GM18907 (cell line): ENCODE measurements around the gene ZC3H4.

Source experiments
- ATAC-seq: cut with Tn5 transposase; IDR thresholded peaks from one replicate; pipeline ENCODE4 v1.9.1; 2021; ENCODE audit warnings: mild to moderate bottlenecking, moderate library complexity; ENCODE audit not compliant: unreplicated experiment

The ZC3H4 gene

GRCh38 chr19:47023448-47023794 lies 90.2 kb downstream of the ZC3H4 start:
- ATAC-seq = no peak

- ATAC-seq = no peak
These were observed 90.8 kb downstream of the ZC3H4 start for GRCh38 chr19:47022541-47023447.

- ATAC-seq = no peak
These were observed 91.4 kb downstream of the ZC3H4 start for GRCh38 chr19:47022140-47022536.

GRCh38 chr19:47021536-47022139 lies 91.9 kb downstream of the ZC3H4 start:
- ATAC-seq = no peak

GRCh38 chr19:47020992-47021496 lies 92.5 kb downstream of the ZC3H4 start:
- ATAC-seq = no peak

- ATAC-seq = no peak
These were observed 93.3 kb downstream of the ZC3H4 start for GRCh38 chr19:47020132-47020805.

- no peak for ATAC-seq
These were observed 94.0 kb downstream of the ZC3H4 start, which contains the start of gene NPAS1 for GRCh38 chr19:47019431-47020041. Gene NPAS1, plus strand, starts transcription at chr19:47019837. Its CDS starts 1,211 bp downstream, at chr19:47021048.

GRCh38 chr19:47018923-47019322 lies 94.7 kb downstream of the ZC3H4 start:
- no peak for ATAC-seq
